Neural crest cell (in vitro differentiated cells): ENCODE results near the gene BEX3. TPM values are rescaled to one million over a fixed set of nuclear protein-coding genes. Genes with fewer than 3 reads are reported as not detected.

Experiments used
- DNase-seq: peaks from one replicate; pipeline ENCODE4 v3.0.0; 2021; ENCODE audit warnings: low read depth, mixed read lengths, low spot score
- H3K27ac Mint-ChIP-seq: one replicate; pipeline ENCODE4 v1.8.0; 2021; ENCODE audit warnings: mild to moderate bottlenecking, mixed read lengths; ENCODE audit not compliant: unreplicated experiment
- H3K27me3 Mint-ChIP-seq: 2 replicates; pipeline ENCODE4 v1.8.0; 2021; ENCODE audit warnings: low read depth, mild to moderate bottlenecking, mixed read lengths
- H3K36me3 Mint-ChIP-seq: 2 replicates; pipeline ENCODE4 v1.8.0; 2021; ENCODE audit warnings: low read depth, mild to moderate bottlenecking, mixed read lengths
- H3K4me1 Mint-ChIP-seq: 2 replicates; pipeline ENCODE4 v1.8.0; 2021; ENCODE audit warnings: mixed read lengths
- H3K4me3 Mint-ChIP-seq: one replicate; pipeline ENCODE4 v1.8.0; 2021; ENCODE audit warnings: mild to moderate bottlenecking, mixed read lengths
- H3K9me3 Mint-ChIP-seq: 2 replicates; pipeline ENCODE4 v1.8.0; 2021; ENCODE audit warnings: mixed read lengths
- total RNA-seq: library from RNA; stranded (reverse); gene quantifications from 2 replicates; pipeline ENCODE4 v1.2.1, GENCODE V29; 2021
- TF ChIP-seq, protein P1 (sequence below): fragments of 200-600 bp; sonication (generic); conservative IDR thresholded peaks from 2 replicates; pipeline ENCODE4 v1.5.0; 2021; ENCODE audit warnings: antibody characterized with exemption, mild to moderate bottlenecking

The BEX3 gene
- total RNA-seq, 1 donor from 2014 or later, result 334 TPM

DNA sequence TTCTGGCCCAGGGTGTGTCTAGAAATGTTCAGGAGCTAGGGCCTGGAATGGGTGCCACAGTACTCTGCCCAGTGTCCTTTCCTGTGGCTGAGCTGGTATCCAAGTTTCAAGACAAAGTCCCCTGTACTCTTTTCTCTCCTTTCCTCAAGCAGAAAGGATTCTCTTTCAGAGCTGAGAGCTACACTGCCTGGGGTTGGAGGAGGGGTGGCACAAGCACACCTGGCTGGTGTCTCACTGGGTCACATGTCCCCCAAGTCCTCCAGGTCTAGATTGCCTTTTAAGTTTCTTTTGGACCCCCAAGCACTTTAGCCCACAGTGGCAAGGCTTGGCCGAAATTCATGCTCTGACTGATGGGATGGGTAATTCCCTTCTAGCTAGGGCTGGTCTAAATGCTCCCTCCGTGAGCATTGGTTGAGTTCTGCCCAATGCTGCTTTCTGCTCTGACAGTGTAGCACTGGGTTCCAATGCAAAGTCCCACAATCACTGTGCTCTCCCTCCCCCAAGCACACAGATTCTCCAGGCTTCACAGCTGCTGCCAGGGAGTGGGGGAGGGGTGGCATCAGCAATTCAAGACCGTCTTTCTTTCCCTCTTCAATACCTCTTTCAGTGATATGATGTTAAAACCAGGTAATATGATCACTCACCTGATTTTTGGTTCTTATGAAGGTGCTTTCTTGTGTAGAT lies 47.8 kb downstream of the BEX3 start:
- no peak overlapping the region for H3K4me3 Mint-ChIP-seq
- H3K36me3 Mint-ChIP-seq, result peaks cover 8% of the 10 kb centered on the region
- H3K27me3 Mint-ChIP-seq, result no peaks in the 10 kb centered on the region
- TF ChIP-seq, protein P1, sequence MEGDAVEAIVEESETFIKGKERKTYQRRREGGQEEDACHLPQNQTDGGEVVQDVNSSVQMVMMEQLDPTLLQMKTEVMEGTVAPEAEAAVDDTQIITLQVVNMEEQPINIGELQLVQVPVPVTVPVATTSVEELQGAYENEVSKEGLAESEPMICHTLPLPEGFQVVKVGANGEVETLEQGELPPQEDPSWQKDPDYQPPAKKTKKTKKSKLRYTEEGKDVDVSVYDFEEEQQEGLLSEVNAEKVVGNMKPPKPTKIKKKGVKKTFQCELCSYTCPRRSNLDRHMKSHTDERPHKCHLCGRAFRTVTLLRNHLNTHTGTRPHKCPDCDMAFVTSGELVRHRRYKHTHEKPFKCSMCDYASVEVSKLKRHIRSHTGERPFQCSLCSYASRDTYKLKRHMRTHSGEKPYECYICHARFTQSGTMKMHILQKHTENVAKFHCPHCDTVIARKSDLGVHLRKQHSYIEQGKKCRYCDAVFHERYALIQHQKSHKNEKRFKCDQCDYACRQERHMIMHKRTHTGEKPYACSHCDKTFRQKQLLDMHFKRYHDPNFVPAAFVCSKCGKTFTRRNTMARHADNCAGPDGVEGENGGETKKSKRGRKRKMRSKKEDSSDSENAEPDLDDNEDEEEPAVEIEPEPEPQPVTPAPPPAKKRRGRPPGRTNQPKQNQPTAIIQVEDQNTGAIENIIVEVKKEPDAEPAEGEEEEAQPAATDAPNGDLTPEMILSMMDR, result no peak
- H3K27ac Mint-ChIP-seq, result no peak overlapping the region
- H3K4me1 Mint-ChIP-seq, result peaks cover 6% of the 10 kb centered on the region
- no peak for DNase-seq
- no peaks in the 10 kb centered on the region for H3K9me3 Mint-ChIP-seq

Other genes starting within 250 kb of the BEX3 start
- gene BEX4, start 161.4 kb upstream of the BEX3 start, total RNA-seq, result 52.3 and 63.0 TPM in 2 replicates
- gene TCEAL8, start 121.4 kb upstream of the BEX3 start, total RNA-seq, result 58.0 and 61.2 TPM in 2 replicates
- gene TCEAL5, start 99.8 kb upstream of the BEX3 start, total RNA-seq, result not detected in 2 replicates
- gene BEX2, start 65.5 kb upstream of the BEX3 start, total RNA-seq, result 19.2 and 21.4 TPM in 2 replicates
- 15.3 and 18.9 TPM in 2 replicates for gene TCEAL7, start 46.3 kb upstream of the BEX3 start, total RNA-seq
- 42.8 and 46.4 TPM in 2 replicates for gene TCEAL9, start 20.0 kb upstream of the BEX3 start, total RNA-seq
- gene RAB40A, start 143.0 kb downstream of the BEX3 start, total RNA-seq, result 0.34 and 0.70 TPM in 2 replicates
- gene TCEAL4, start 209.0 kb downstream of the BEX3 start, total RNA-seq, result 46.5 and 51.7 TPM in 2 replicates
- gene TCEAL3, start 231.4 kb downstream of the BEX3 start, total RNA-seq, result 10.0 and 11.1 TPM in 2 replicates